Vagina (tissue), 2 donors: ENCODE results near the gene DIRAS1. TPM values are rescaled to one million over a fixed set of nuclear protein-coding genes. Genes with fewer than 3 reads are reported as not detected.

Experiments used
- DNase-seq, 2 donors: peaks; one replicate each; pipeline ENCODE4 v3.0.0-alpha.2; 2017; ENCODE audit errors: extremely low spot score in 2 of 2
- H3K27ac ChIP-seq: fragments of 200-600 bp; sonication (generic); one replicate; pipeline ENCODE4 v1.5.1; 2019
- H3K27me3 ChIP-seq: fragments of 200-600 bp; sonication (generic); one replicate; pipeline ENCODE4 v1.5.1; 2019
- H3K36me3 ChIP-seq, 2 donors: fragments of 200-600 bp; sonication (generic); one replicate each; pipeline ENCODE4 v1.5.1; 2017 to 2019
- H3K4me1 ChIP-seq: fragments of 200-600 bp; sonication (generic); one replicate; pipeline ENCODE4 v1.5.1; 2019
- H3K4me3 ChIP-seq, 2 donors: fragments of 200-600 bp; sonication (generic); 1 replicate in 1 of 2; 2 replicates in 1 of 2; pipeline ENCODE4 v1.5.1; 2016 to 2019
- H3K9me3 ChIP-seq: fragments of 200-600 bp; sonication (generic); one replicate; pipeline ENCODE4 v1.5.1; 2019
- CTCF ChIP-seq, 3 experiments: fragments of 450-650 bp in 2 of 3; fragments of 200-600 bp in 1 of 3; sonication (generic) in 1 of 3; IDR thresholded peaks; one replicate each; pipeline ENCODE4 v1.5.1; 2017 to 2019; ENCODE audit warnings: antibody characterized with exemption in 3 of 3, mild to moderate bottlenecking in 2 of 3, moderate library complexity in 2 of 3
- POLR2A ChIP-seq, 2 donors: fragments of 450-650 bp; IDR thresholded peaks; one replicate each; pipeline ENCODE4 v1.6.1; 2017; ENCODE audit warnings: antibody characterized with exemption in 2 of 2, mild to moderate bottlenecking in 2 of 2, moderate library complexity in 2 of 2
- POLR2AphosphoS5 ChIP-seq, 2 donors: sonication (generic); formaldehyde crosslinking; IDR thresholded peaks; one replicate each; pipeline ENCODE4 v1.9.0; 2017; ENCODE audit warnings: antibody characterized with exemption in 2 of 2, mild to moderate bottlenecking in 2 of 2, low read depth in 1 of 2; ENCODE audit not compliant: insufficient read depth in 1 of 2
- intact Hi-C: fragments of 100-400 bp; cut with DNase I; formaldehyde crosslinking; loops from one replicate; pipeline ENCODE4 v1.15.1; 2023
- total RNA-seq: library from RNA; depleted of rRNA; stranded (reverse); fragments of >200 nt; gene quantifications from one replicate; pipeline ENCODE4 v1.2.3, GENCODE V29; 2016

DIRAS1 gene
- total RNA-seq, 1 donor from 2014 or later: 2.0 TPM

GRCh38 chr19:2767688-2768087, 46.5 kb upstream of the DIRAS1 start:
- no peaks in the 10 kb centered on the region for H3K27me3 ChIP-seq
- H3K36me3 ChIP-seq: peaks cover 0 to 52% of the 10 kb centered on the region in 2 donors
- H3K27ac ChIP-seq: no peak overlapping the region
- H3K9me3 ChIP-seq: no peaks in the 10 kb centered on the region
- no peak for DNase-seq
- H3K4me1 ChIP-seq: peaks cover 20% of the 10 kb centered on the region
- TF ChIP-seq CTCF (IDR thresholded peaks at IDR 0.05) (no peak), POLR2A (IDR thresholded peaks at IDR 0.05) (no peak), POLR2AphosphoS5 (IDR thresholded peaks at IDR 0.05; ENCODE audit: insufficient read depth in 1 of 2, low read depth in 1 of 2) (no peak)
- H3K4me3 ChIP-seq: no peak overlapping the region
- intact Hi-C loops: no loop called here

- Histone ChIP-seq H3K4me1 (peaks cover 16% of the 10 kb centered on the region), H3K36me3 (peaks cover 0 to 61% of the 10 kb centered on the region in 2 donors), H3K4me3 (no peak overlapping the region), H3K9me3 (no peaks in the 10 kb centered on the region), H3K27ac (no peak overlapping the region), H3K27me3 (no peaks in the 10 kb centered on the region)
- no peak for DNase-seq
- no peak for TF ChIP-seq POLR2AphosphoS5 (IDR thresholded peaks at IDR 0.05; ENCODE audit: insufficient read depth in 1 of 2, low read depth in 1 of 2)
- intact Hi-C loops: no loop called here
These were observed 45.6 kb upstream of the DIRAS1 start for GRCh38 chr19:2766594-2767372.

DNA sequence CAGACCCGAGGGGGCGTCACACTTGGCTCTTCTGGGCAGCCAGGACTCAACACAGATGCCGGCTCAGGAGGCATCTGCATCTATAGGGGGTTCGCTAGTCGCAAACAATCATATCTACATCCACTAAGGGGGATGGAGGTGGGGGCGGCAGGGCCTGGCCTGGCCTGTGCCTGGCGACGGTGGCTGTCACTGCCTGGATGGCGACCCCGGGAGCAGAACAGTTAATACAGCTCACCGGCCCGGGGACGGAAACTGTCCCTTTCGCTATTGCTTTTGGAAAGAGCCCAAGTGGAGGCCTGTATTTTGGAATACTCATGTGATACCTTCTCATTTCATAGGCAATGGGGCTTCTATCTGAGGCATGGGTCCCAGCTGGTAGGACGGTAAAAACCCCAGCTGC, 44.2 kb upstream of the DIRAS1 start:
- intact Hi-C loops: no loop called here
- Histone ChIP-seq H3K4me3 (no peak overlapping the region), H3K36me3 (peaks cover 0 to 71% of the 10 kb centered on the region in 2 donors), H3K27me3 (no peaks in the 10 kb centered on the region), H3K9me3 (no peaks in the 10 kb centered on the region), H3K27ac (no peak overlapping the region), H3K4me1 (peaks cover 4% of the 10 kb centered on the region)
- TF ChIP-seq POLR2AphosphoS5 (IDR thresholded peaks at IDR 0.05; ENCODE audit: insufficient read depth in 1 of 2, low read depth in 1 of 2): no peak
- no peak for TF ChIP-seq POLR2A (IDR thresholded peaks at IDR 0.05)
- no peak for TF ChIP-seq CTCF (IDR thresholded peaks at IDR 0.05)
- no peak for DNase-seq

DNA sequence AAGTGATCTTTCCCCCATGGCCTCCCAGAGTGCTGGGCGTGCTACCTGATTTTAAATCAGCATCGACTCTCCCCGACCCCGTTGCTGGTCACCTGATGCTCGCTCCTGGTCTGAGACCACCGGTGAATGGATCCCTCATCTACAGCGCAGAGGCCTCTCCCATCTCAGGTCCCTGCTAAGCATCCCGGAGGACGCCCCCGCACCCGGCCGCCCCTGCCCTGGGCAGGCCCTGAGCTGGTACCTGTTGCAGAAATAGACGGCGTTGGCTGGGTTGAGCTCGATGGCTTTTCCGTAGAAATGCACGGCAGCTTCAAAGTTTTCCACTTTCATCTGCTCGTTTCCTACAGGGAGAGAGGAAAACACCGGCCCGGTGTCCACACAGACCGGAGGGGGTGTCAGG, 43.8 kb upstream of the DIRAS1 start:
- TF ChIP-seq POLR2A (IDR thresholded peaks at IDR 0.05) (no peak), CTCF (IDR thresholded peaks at IDR 0.05) (no peak)
- Histone ChIP-seq H3K4me1 (no peaks in the 10 kb centered on the region), H3K27me3 (no peaks in the 10 kb centered on the region), H3K36me3 (peaks cover 0 to 71% of the 10 kb centered on the region in 2 donors), H3K4me3 (no peak overlapping the region), H3K27ac (no peak overlapping the region), H3K9me3 (no peaks in the 10 kb centered on the region)
- no peak for DNase-seq
- intact Hi-C loops: no loop called here

- no peak for DNase-seq
- H3K27ac ChIP-seq: no peak overlapping the region
- no peaks in the 10 kb centered on the region for H3K27me3 ChIP-seq
- intact Hi-C loops: no loop called here
- no peak overlapping the region for H3K4me3 ChIP-seq
- no peak for TF ChIP-seq POLR2A (IDR thresholded peaks at IDR 0.05)
- TF ChIP-seq CTCF (IDR thresholded peaks at IDR 0.05): no peak
- no peak for TF ChIP-seq POLR2AphosphoS5 (IDR thresholded peaks at IDR 0.05; ENCODE audit: insufficient read depth in 1 of 2, low read depth in 1 of 2)
- H3K4me1 ChIP-seq: no peaks in the 10 kb centered on the region
- H3K36me3 ChIP-seq: peaks cover 0 to 70% of the 10 kb centered on the region in 2 donors
- H3K9me3 ChIP-seq: no peaks in the 10 kb centered on the region
These were observed 42.5 kb upstream of the DIRAS1 start for GRCh38 chr19:2763687-2764086.
